Urinary bladder (tissue), 4 donors: Measurements from ENCODE around the gene AKAP17A. TPM values are rescaled to one million over a fixed set of nuclear protein-coding genes. Genes with fewer than 3 reads are reported as not detected.
A peak's percentile ranks its signal among the peaks of the same experiment; 100 is the strongest.
"Not testable (repeated sequence)": the region's sequence is repeated elsewhere in the genome, so short reads cannot be mapped to it uniquely, and the experiment has no call there.

ENCODE experiments used
- DNase-seq: peaks from one replicate; pipeline ENCODE4 v3.0.0-alpha.2; 2015; ENCODE audit errors: extremely low spot score
- H3K27ac ChIP-seq: one replicate; pipeline ENCODE4 v1.5.1; 2013; ENCODE audit warnings: low read depth, mild to moderate bottlenecking, moderate library complexity
- H3K36me3 ChIP-seq: one replicate; pipeline ENCODE4 v1.6.1; 2013; ENCODE audit warnings: mild to moderate bottlenecking, moderate library complexity; ENCODE audit not compliant: insufficient read depth
- H3K4me1 ChIP-seq: one replicate; pipeline ENCODE4 v1.6.1; 2013; ENCODE audit warnings: mild to moderate bottlenecking, moderate library complexity; ENCODE audit not compliant: insufficient read depth
- H3K4me3 ChIP-seq: one replicate; pipeline ENCODE4 v1.5.1; 2013; ENCODE audit warnings: low read depth, low read length
- WGBS: extraction: QIAGEN DNeasy Blood & Tissue Kit; methylation state at CpG from one replicate; pipeline ENCODE4 v1.1.7; 2013; 5-methylcytosine and 5-hydroxymethylcytosine counted together
- polyA plus RNA-seq: library from polyadenylated mRNA; stranded (reverse); fragments of 200-250 nt; gene quantifications from one replicate; pipeline ENCODE4 v1.2.3, GENCODE V29; 2013
- total RNA-seq: library from RNA; depleted of rRNA; stranded (reverse); fragments of >200 nt; gene quantifications from one replicate; pipeline ENCODE4 v1.2.3, GENCODE V29; 2014
- donor health status: healthy with polysubstance abuse.
- donor health status: healthy.

The AKAP17A gene
- total and polyA plus RNA-seq, 2 donors: 19.1 to 39.1 TPM

DNA sequence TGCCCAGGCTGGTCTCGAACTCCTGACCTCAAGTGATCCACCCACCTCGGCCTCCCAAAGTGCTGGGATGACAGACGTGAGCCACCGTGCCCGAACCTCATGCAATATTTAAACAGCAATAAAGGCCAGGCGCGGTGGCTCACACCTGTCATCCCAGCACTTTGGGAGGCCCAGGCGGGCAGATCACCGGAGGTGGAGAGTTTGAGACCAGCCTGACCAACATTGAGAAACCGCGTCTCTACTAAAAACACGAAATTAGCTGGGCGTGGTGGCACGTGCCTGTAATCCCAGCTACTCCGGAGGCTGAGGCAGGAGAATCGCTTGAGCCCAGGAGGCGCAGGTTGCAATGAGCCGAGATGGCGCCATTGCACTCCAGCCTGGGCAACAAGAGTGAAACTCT lies 17.2 kb upstream of the AKAP17A start:
- H3K27ac ChIP-seq, DNase-seq, H3K36me3 ChIP-seq, H3K4me3 ChIP-seq, H3K4me1 ChIP-seq: not testable (repeated sequence)
- 92% methylated on average over 19 of the region's 19 CpGs for WGBS

DNA sequence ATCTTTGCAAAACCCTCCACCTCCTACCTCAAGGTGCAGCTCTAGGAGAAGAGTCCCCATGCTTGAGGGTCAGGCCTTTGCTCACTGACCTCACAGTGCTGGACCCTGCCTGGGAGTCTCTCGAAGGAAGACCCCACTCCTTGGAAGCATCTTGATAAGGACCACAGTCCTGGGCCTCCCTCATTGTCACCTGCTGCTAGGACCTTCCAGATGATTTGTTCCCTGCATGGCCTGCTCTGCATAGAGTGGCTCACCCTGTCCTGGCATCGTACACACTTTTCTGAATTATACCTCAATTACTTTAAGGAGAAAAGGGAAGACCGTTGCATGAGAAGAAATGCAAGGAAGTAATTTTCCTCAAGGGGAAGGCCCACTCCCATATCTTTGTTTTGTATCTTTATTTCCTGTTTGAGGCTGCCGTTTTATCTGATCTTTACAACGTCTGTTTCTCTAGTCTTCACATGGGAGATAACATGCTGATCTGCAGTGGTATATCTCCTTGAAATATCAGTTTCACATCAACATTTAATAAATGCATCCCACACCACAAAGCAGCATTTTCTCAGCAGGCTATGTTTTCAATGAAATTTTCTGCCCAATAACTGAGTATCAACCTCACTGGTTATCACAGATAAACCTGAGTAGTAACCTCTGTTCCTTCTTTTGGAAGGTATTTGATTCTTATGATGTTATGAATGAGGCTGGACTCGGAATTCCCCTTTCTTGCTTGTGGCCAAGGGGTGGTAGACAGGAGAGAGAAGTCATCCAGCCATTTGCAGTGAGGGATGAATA lies 15.0 kb upstream of the AKAP17A start:
- no peak overlapping the region for H3K27ac ChIP-seq
- H3K4me1 ChIP-seq: no peaks in the 10 kb centered on the region
- 62% methylated on average over 6 of the region's 6 CpGs for WGBS
- H3K4me3 ChIP-seq: no peak overlapping the region
- no peaks in the 10 kb centered on the region for H3K36me3 ChIP-seq
- DNase-seq: no peak

DNA sequence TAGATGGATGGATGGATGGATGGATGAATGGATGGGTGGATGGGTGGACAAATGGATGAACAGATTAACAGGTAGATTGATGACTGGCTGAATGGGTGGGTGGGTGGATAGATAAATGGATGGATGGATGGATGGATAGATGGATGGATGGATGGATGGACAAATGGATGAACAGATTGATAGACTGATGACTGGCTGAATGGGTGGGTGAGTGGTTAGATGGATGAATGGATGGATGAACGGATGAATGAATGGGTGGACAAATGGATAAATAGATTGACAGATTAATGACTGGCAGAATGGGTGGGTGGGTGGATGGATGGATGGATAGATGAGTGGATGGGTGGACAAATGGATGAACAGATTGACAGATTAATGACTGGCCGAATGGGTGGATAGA lies 13.6 kb upstream of the AKAP17A start:
- no peak for DNase-seq
- no peak overlapping the region for H3K4me3 ChIP-seq
- H3K36me3 ChIP-seq: no peaks in the 10 kb centered on the region
- no peaks in the 10 kb centered on the region for H3K4me1 ChIP-seq
- 53% methylated on average over 2 of the region's 2 CpGs for WGBS
- H3K27ac ChIP-seq: no peak overlapping the region

DNA sequence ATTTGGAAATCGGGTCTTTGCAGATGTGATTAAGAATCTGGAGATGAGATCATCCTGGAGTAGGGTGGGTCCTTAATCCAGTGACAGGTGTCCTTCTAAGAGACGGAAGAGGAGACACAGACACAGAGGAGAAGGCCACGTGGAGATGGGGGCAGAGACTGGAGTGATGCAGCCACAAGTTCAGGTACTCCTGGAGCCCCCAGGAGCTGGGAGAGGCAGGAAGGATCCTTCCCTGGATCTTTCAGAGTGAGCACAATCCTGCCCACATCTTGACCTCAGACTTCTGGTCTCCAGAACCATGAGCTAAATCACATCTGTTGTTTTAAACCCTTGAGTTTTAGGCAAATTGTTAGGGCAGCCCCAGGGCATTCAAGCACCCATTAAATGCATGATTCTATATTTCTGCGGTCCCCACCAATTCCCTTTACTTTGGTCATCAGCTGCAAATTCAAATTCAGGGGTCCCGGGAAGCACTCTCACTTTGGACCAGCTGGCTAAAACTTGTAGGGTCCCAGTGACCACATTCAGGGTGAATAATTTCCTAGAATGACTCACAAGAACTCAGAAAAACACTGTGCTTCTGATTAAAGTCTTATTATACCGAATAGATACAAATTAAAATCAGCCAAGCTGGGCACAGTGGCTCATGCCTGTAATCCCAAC lies 12.8 kb upstream of the AKAP17A start:
- no peak for DNase-seq
- H3K36me3 ChIP-seq: no peaks in the 10 kb centered on the region
- WGBS: 64% methylated on average over 6 of the region's 6 CpGs
- H3K4me1 ChIP-seq: no peaks in the 10 kb centered on the region
- H3K4me3 ChIP-seq: no peak overlapping the region
- no peak overlapping the region for H3K27ac ChIP-seq

DNA sequence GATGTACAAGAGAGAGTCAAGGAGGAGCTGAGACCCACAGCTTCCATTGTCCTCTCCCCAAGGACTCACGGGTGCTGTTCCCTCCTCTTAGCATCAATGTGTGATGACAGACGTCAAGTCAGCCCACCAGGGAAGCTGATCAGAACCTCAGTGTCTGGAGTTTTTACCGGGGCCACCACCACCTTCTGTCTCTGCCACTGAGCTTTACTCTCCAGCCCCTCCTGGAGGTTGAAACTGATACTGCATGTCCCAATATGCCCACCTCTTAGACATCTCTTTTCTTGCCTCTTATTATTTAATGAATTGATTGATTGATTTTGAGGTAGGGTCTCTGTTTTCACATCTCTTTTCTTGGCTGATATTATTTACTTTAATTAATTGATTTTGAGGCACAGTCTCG lies 10.3 kb upstream of the AKAP17A start:
- H3K4me1 ChIP-seq: no peaks in the 10 kb centered on the region
- H3K27ac ChIP-seq: no peak overlapping the region
- WGBS: 49% methylated on average over 4 of the region's 4 CpGs
- H3K4me3 ChIP-seq: no peak overlapping the region
- no peaks in the 10 kb centered on the region for H3K36me3 ChIP-seq
- no peak for DNase-seq

DNA sequence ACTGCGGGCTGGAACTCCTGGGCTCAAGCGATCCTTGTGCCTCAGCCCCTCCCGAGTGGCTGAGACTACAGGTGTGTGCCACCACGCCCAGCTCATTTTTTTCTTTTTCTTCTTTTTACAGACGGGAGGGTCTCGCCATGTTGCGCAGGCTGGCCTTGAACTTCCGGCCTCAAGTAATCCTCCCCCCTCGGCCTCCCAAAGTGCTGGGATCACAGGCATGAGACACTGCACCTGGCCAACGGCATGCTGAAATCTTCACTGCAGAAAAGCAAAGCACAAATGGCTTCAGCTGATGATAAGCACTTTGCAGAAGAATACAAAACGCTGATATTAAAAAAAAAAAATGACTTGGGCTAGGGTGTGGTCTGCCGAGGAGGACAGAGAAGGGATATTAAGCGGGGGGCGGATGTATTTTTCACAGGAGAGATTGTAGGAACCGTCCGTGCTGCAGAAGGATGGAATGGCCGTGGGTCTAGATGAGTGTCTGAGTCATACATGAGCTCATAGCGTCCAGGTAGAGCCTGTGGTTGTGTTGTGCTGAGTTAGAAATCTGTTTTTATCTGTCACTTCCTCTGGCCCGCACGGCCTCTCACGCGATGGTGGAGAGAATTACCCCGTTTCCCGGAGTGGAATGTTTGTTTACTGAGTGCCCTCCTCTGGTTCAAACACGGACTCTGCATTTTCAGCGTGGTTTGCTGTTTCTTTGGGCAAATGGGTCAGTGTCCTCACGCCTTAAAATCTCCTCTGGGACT lies 8.5 kb upstream of the AKAP17A start:
- Histone ChIP-seq H3K4me1 (no peaks in the 10 kb centered on the region), H3K27ac (no peak overlapping the region), H3K36me3 (no peaks in the 10 kb centered on the region), H3K4me3 (no peak overlapping the region)
- WGBS: 66% methylated on average over 27 of the region's 27 CpGs
- no peak for DNase-seq

DNA sequence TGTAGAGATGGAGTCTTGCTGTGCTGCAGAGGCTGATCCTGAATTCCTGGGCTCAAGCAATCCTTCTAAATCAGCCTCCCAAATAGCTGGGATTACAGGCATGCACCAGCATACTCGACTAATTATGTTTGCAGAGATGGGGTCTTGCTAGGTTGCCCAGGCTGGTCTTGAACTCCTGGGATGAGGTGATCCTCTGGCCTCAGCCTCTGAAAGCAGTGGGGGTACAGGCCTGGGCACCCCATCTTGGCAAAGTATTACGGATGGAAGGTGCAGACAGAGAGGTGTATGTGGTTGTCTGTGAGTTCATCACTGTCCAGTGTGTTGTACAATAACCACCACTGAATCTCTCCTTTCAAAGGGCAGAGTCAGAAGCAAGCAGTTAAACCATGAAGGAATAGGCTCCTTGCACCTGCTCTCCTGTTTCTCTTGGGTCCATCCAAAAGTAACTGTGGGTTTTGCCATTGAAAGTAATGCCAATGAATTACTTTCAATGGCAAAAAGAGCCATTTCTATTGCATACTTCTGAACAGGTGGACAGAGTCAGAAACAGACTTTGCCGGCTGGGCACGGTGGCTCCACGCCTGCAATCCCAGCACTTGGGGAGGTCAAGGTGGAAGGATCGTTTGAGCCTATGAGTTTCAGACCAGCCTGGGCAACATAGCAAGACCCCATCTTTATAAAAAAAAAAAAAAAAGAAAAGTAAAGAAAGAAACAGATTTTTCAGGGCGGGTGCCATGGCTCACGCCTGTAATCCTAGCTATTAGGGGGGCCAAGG lies 7.0 kb upstream of the AKAP17A start:
- 89% methylated on average over 8 of the region's 8 CpGs for WGBS
- Histone ChIP-seq H3K27ac (no peak overlapping the region), H3K4me1 (no peaks in the 10 kb centered on the region), H3K4me3 (no peak overlapping the region), H3K36me3 (no peaks in the 10 kb centered on the region)
- no peak for DNase-seq

DNA sequence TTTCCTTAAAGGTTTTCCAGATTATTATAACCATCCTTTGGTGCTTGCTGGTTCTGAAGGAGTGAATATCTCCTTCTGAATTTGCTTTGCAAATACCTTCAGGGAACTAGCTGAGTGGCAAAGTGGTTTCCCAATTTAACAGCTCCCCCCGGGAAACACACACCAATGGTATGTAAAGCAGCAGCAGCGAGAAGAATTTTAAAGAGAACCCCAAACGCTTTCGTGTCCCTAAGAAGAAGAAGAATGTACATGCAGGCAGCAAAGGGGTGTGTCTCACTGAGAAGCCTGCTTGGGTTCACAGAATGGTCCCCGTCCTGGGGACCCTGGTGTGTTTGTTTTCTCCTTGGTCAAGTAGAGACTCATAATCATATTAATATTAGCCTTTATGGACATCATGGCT lies 4.2 kb upstream of the AKAP17A start:
- H3K4me1 ChIP-seq: no peaks in the 10 kb centered on the region
- H3K36me3 ChIP-seq: no peaks in the 10 kb centered on the region
- H3K4me3 ChIP-seq: no peak overlapping the region
- no peak for DNase-seq
- WGBS: 37% methylated on average over 5 of the region's 5 CpGs
- H3K27ac ChIP-seq: no peak overlapping the region

DNA sequence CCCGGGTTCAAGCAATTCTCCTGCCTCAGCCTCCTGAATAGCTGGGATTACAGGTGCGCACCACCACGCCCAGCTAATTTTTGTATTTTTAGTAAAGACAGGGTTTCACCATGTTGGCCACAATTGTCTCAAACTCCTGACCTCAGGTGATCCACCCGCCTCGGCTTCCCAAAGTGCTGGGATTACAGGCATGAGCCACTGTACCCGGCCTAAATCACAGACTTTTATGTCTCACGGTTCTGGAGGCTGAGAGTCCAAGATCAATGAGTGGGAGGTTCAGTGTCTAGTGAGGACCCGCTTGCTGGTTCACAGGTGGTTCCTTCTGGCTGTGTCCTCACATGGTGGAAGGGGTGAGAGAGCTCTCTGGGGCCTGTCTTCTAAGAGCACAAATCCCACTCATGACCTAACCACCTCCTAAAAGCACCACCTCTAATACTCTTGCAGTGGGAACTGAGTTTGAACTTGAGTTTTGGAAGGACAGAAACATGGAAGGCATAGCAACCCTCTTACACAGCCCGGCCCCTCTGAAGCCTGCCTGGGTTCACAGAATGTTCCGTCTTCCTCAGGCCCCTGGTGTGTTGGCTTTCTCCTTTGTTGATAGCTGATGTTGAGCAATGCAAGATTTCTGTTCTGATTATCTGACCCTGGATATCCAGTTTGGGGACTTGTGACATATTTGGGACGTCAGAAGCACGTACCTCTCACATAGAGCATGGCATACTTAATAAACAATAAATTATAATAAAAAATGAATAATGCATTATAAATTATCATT lies 1.9 kb upstream of the AKAP17A start:
- H3K4me1 ChIP-seq: peaks cover 2% of the 10 kb centered on the region
- 85% methylated on average over 12 of the region's 12 CpGs for WGBS
- no peaks in the 10 kb centered on the region for H3K36me3 ChIP-seq
- no peak overlapping the region for H3K27ac ChIP-seq
- H3K4me3 ChIP-seq: no peak overlapping the region
- no peak for DNase-seq

DNA sequence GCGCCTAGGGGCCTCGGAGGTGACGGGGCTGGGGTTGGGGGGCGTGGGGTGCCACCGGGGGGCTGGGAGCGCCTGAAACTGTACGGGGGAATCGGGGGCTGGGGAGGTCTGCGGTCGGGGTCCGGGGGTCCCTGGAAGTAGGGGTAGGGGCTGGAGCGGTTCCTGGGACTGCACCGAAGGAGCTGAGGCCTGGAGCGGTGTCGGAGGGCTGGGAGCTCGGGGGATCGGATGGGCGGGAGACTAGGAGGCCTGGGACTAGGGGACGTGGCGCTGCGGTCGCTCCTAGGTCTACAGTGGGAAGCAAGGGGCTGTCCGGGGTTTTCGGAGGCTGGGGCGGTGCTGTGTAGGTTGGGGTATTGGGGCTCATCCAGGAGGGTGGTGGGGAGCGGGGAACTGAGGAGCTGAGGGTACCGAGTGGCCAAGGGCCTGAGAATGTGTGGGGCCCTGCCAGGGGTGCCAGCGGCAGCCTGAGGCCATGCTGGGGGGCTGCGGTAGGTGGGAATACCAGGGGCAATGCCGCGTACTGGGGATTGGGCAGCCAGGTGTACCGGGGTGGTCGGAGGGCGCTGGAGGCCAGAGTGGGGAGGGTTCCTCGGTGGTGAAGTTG lies 562 bp downstream of the AKAP17A start:
- under 1% methylated on average over 35 of the region's 35 CpGs for WGBS
- peaks cover 2% of the 10 kb centered on the region for H3K4me1 ChIP-seq
- DNase-seq: no peak

DNA sequence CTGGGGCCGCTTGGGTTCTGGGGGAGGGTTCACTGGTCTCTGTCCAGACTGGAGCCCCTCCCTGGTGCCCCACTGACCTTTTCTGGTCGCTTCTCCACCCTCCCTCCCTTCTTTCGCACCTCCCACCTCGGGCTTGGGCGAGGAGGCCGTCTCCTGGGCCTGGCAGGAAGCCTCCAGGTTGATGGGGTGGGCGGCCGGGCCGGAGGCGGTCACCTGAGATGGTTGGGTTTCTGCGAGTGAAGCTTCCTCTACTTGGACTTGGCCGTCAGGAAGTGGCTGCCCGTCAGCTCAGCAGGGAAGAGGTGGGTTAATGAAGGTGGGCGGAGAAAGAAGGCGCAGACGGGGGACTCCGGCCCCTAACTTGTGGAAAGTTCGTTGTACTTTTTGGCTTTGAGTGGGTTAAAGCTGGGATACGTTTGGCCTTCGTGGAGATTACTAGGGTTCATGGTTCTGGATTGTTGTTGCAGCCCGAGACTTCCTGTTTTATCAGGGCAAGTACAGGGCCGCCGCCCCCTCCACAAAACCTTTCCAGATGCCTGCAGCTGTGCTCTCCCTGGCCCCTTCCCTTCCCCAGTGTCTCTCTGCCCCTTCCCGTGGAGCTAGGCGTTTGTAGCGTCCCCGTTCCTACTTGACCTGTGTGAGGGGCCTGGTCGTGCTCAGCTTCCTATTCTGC lies 1.2 kb downstream of the AKAP17A start:
- DNase-seq: no peak
- 1% methylated on average over 28 of the region's 28 CpGs for WGBS
- H3K27ac ChIP-seq: no peak overlapping the region
- H3K36me3 ChIP-seq: no peaks in the 10 kb centered on the region
- H3K4me3 ChIP-seq: peak overlapping the region; percentile 99
- H3K4me1 ChIP-seq: peaks cover 2% of the 10 kb centered on the region

More for the DNA sequence above, 562 bp downstream of the AKAP17A start:
- no peaks in the 10 kb centered on the region for H3K36me3 ChIP-seq
- H3K27ac ChIP-seq: peak overlapping the region; percentile 86
- peak overlapping the region; percentile 99 for H3K4me3 ChIP-seq
